Natural killer cell (primary cell): ENCODE data around the gene ECM1. TPM values are rescaled to one million over a fixed set of nuclear protein-coding genes. Genes with fewer than 3 reads are reported as not detected.
A peak's percentile ranks its signal among the peaks of the same experiment; 100 is the strongest.

Source experiments
- ATAC-seq, 3 donors: fragments of 150-1000 bp in 2 of 3; fragments of 200-7000 bp in 1 of 3; cut with Tn5 transposase; 1 replicate in 1 of 3; 2 replicates in 2 of 3; pipeline ENCODE4 v1.10.0; 2021; ENCODE audit warnings: mild to moderate bottlenecking in 2 of 3, moderate library complexity in 2 of 3
- DNase-seq, 2 donors: peaks; one replicate each; pipeline versions ENCODE4 v3.0.0 to v3.0.0-alpha.2; 2013 to 2021; ENCODE audit warnings: mixed read lengths in 1 of 2
- H3K27ac ChIP-seq: one replicate; pipeline ENCODE4 v1.5.1; 2013; ENCODE audit warnings: mild to moderate bottlenecking, low read length
- H3K27me3 ChIP-seq: one replicate; pipeline ENCODE4 v1.6.1; 2013; ENCODE audit warnings: low read length; ENCODE audit not compliant: control insufficient read depth, insufficient read depth
- H3K36me3 ChIP-seq: one replicate; pipeline ENCODE4 v1.6.1; 2013; ENCODE audit warnings: low read length; ENCODE audit not compliant: control insufficient read depth, insufficient read depth
- H3K4me1 ChIP-seq: one replicate; pipeline ENCODE4 v1.6.1; 2013; ENCODE audit warnings: low read length; ENCODE audit not compliant: control insufficient read depth, insufficient read depth
- H3K4me3 ChIP-seq: one replicate; pipeline ENCODE4 v1.5.1; 2013; ENCODE audit warnings: low read length
- H3K9me3 ChIP-seq: one replicate; pipeline ENCODE4 v1.6.1; 2013; ENCODE audit warnings: low read length; ENCODE audit not compliant: control insufficient read depth, insufficient read depth
- H3K27ac Mint-ChIP-seq, 2 donors: one replicate each; pipeline ENCODE4 v1.8.0; 2022; ENCODE audit warnings: mild to moderate bottlenecking in 2 of 2, mixed read lengths in 2 of 2, moderate library complexity in 1 of 2
- H3K27me3 Mint-ChIP-seq, 2 donors: one replicate each; pipeline ENCODE4 v1.8.0; 2022; ENCODE audit warnings: low read depth in 2 of 2, mixed read lengths in 2 of 2
- H3K36me3 Mint-ChIP-seq: one replicate; pipeline ENCODE4 v1.8.0; 2022; ENCODE audit warnings: mixed read lengths
- H3K4me1 Mint-ChIP-seq, 2 donors: one replicate each; pipeline ENCODE4 v1.8.0; 2022; ENCODE audit warnings: mixed read lengths in 2 of 2
- H3K4me3 Mint-ChIP-seq: one replicate; pipeline ENCODE4 v1.8.0; 2022; ENCODE audit warnings: mild to moderate bottlenecking, moderate library complexity, mixed read lengths
- H3K9me3 Mint-ChIP-seq, 2 donors: one replicate each; pipeline ENCODE4 v1.8.0; 2022; ENCODE audit warnings: mixed read lengths in 2 of 2
- CTCF ChIP-seq: fragments of 200-600 bp; IDR thresholded peaks from one replicate; pipeline ENCODE4 v1.8.0; 2022; ENCODE audit warnings: antibody characterized with exemption
- WGBS: methylation state at CpG from one replicate; pipeline ENCODE4 v1.1.7; 2013; ENCODE audit warnings: missing lambda C conversion rate; ENCODE audit not compliant: insufficient coverage; 5-methylcytosine and 5-hydroxymethylcytosine counted together
- intact Hi-C: fragments of 100-400 bp; cut with micrococcal nuclease; formaldehyde crosslinking; loops from one replicate; pipeline ENCODE4 v1.14.2; 2022
- total RNA-seq, 4 donors: library from RNA; stranded (reverse); fragments of 120-200 nt in 1 of 4; gene quantifications; one replicate each; pipeline versions ENCODE4 v1.2.3 to v1.2.4, GENCODE V29; 2013 to 2022

The ECM1 gene
- total RNA-seq, result under 1 TPM in 2 of 3 donors, not detected in 1; 0.42 to 0.43 TPM
- 0.45 TPM for total RNA-seq (2013)

GRCh38 chr1:150507912-150508864 is at the start of gene ECM1:
Gene ECM1 (plus strand): TSS chr1:150508109. CDS start chr1:150508210, 101 bp downstream.
- H3K4me1 Mint-ChIP-seq, result peaks cover 5 to 11% of the 10 kb centered on the region in 2 donors
- peaks cover 9% of the 10 kb centered on the region for H3K36me3 Mint-ChIP-seq
- ATAC-seq, result no peak
- no peaks in the 10 kb centered on the region for H3K9me3 Mint-ChIP-seq
- 73% methylated on average over 7 of the region's 7 CpGs for WGBS
- Histone ChIP-seq H3K27ac (no peak within 1 kb of the TSS), H3K4me1 (no peaks in the 10 kb centered on the region), H3K4me3 (no peak within 1 kb of the TSS), H3K36me3 (peaks cover 38% of the 10 kb centered on the region), H3K9me3 (no peaks in the 10 kb centered on the region), H3K27me3 (no peaks in the 10 kb centered on the region)
- H3K4me3 Mint-ChIP-seq, result no peak within 1 kb of the TSS
- peak within 1 kb of the TSS in 1 of 2 donors; percentile 65 for H3K27ac Mint-ChIP-seq
- TF ChIP-seq CTCF, result no peak
- intact Hi-C loops, result no loop called here
- H3K27me3 Mint-ChIP-seq, result no peaks in the 10 kb centered on the region
- DNase-seq, result no peak

GRCh38 chr1:150464422-150464826 is 43.5 kb upstream of the ECM1 start:
- Histone ChIP-seq H3K27me3 (no peaks in the 10 kb centered on the region), H3K4me3 (no peak overlapping the region), H3K4me1 (no peaks in the 10 kb centered on the region), H3K36me3 (peaks cover 35% of the 10 kb centered on the region), H3K9me3 (no peaks in the 10 kb centered on the region), H3K27ac (no peak overlapping the region)
- ATAC-seq (peak; percentile 55 to 77 (median 74)), DNase-seq (peak; percentile 45 to 87)
- H3K4me1 Mint-ChIP-seq, result peaks cover 0 to 5% of the 10 kb centered on the region in 2 donors
- H3K9me3 Mint-ChIP-seq, result no peaks in the 10 kb centered on the region
- H3K4me3 Mint-ChIP-seq, result no peak overlapping the region
- H3K36me3 Mint-ChIP-seq, result peaks cover 8% of the 10 kb centered on the region
- peak overlapping the region in 1 of 2 donors; percentile 20 for H3K27ac Mint-ChIP-seq
- intact Hi-C loops, result loop anchor here (1.0 kb wide), 2 partner anchors 68 to 532 kb away; no protein-coding TSS in a partner anchor
- H3K27me3 Mint-ChIP-seq, result no peaks in the 10 kb centered on the region
- 58% methylated on average over 4 of the region's 4 CpGs for WGBS
- peak; percentile 87 for TF ChIP-seq CTCF

GRCh38 chr1:150466964-150467363 is 40.9 kb upstream of the ECM1 start:
- no peak for TF ChIP-seq CTCF
- ATAC-seq, result no peak
- no peaks in the 10 kb centered on the region for H3K9me3 ChIP-seq
- peaks cover 5% of the 10 kb centered on the region in 2 donors for H3K4me1 Mint-ChIP-seq
- H3K27me3 ChIP-seq, result no peaks in the 10 kb centered on the region
- peaks cover 48% of the 10 kb centered on the region for H3K36me3 ChIP-seq
- H3K9me3 Mint-ChIP-seq, result no peaks in the 10 kb centered on the region
- H3K27me3 Mint-ChIP-seq, result no peaks in the 10 kb centered on the region
- H3K4me3 Mint-ChIP-seq, result no peak overlapping the region
- DNase-seq, result no peak
- H3K27ac Mint-ChIP-seq, result no peak overlapping the region
- intact Hi-C loops, result no loop called here
- no peaks in the 10 kb centered on the region for H3K4me1 ChIP-seq
- no peak overlapping the region for H3K27ac ChIP-seq
- H3K4me3 ChIP-seq, result no peak overlapping the region
- peaks cover 26% of the 10 kb centered on the region for H3K36me3 Mint-ChIP-seq
